SK-N-SH (cell line): ENCODE data around the gene PTPRJ.
A peak's percentile ranks its signal among the peaks of the same experiment; 100 is the strongest.

Source experiments
- CHD2 ChIP-seq: fragments of 150-350 bp; IDR thresholded peaks from 2 replicates; pipeline ENCODE4 v1.6.1; 2018; ENCODE audit warnings: low read length; ENCODE audit not compliant: partially characterized antibody
- EP300 ChIP-seq, 2 experiments: IDR thresholded peaks; 2 replicates each; pipeline versions ENCODE4 v1.4.0 to v1.6.1; 2012; ENCODE audit warnings: borderline replicate concordance in 1 of 2, low read depth in 1 of 2, low read length in 1 of 2
- GABPA ChIP-seq: IDR thresholded peaks from 2 replicates; pipeline ENCODE4 v1.4.0; 2012; ENCODE audit warnings: low read depth, mild to moderate bottlenecking
- MXI1 ChIP-seq: IDR thresholded peaks from 2 replicates; pipeline ENCODE4 v1.6.1; 2012; ENCODE audit warnings: mild to moderate bottlenecking, low read depth, low read length, improper control_type of control experiment
- NFIC ChIP-seq: IDR thresholded peaks from 2 replicates; pipeline ENCODE4 v1.4.0; 2012; ENCODE audit warnings: borderline replicate concordance
- NRF1 ChIP-seq: IDR thresholded peaks from 2 replicates; pipeline ENCODE4 v1.6.1; 2012; ENCODE audit warnings: low read depth, mild to moderate bottlenecking, low read length
- POLR2AphosphoS5 ChIP-seq: IDR thresholded peaks from 2 replicates; pipeline ENCODE4 v1.6.1; 2012; ENCODE audit warnings: low read depth, low read length
- RAD21 ChIP-seq: IDR thresholded peaks from 2 replicates; pipeline ENCODE4 v1.6.1; 2012; ENCODE audit warnings: mild to moderate bottlenecking, low read length
- SMC3 ChIP-seq: IDR thresholded peaks from 2 replicates; pipeline ENCODE4 v1.6.1; 2012; ENCODE audit warnings: low read depth, low read length, improper control_type of control experiment
- TF ChIP-seq, protein P1 (sequence below): fragments of 200-600 bp; sonication (generic); IDR thresholded peaks from 2 replicates; pipeline ENCODE4 v1.6.1; 2017; ENCODE audit warnings: antibody characterized with exemption, mild to moderate bottlenecking, moderate library complexity
- TF ChIP-seq, protein P2 (sequence below): IDR thresholded peaks from 2 replicates; pipeline ENCODE4 v1.4.0; 2012; ENCODE audit warnings: low read depth, borderline replicate concordance
- TF ChIP-seq, protein P3 (sequence below): IDR thresholded peaks from 2 replicates; pipeline ENCODE4 v1.6.1; 2012; ENCODE audit warnings: mild to moderate bottlenecking, low read depth, low read length, moderate library complexity
- TF ChIP-seq, protein P4 (sequence below): IDR thresholded peaks from 2 replicates; pipeline ENCODE4; 2012

DNA sequence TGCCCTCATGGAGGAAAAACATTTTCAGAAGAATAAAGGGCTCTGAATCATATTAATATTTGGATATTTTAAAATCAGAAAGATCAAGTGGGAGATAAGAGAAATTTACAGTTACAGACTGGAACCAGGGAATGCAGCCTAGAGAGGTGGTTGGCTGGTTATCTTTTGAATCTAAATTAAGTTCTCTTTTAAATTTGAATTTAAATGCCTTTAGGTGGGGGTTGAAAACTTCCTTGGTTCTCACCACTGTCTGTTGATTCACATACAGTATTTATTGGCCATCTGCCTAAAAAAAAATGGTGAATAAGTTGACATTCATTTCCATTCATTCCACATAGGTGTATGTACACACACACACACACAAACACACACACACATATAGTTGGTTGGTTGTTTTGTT is 35.7 kb upstream of the PTPRJ start:
- TF ChIP-seq RAD21 = no peak
- TF ChIP-seq, protein P1, sequence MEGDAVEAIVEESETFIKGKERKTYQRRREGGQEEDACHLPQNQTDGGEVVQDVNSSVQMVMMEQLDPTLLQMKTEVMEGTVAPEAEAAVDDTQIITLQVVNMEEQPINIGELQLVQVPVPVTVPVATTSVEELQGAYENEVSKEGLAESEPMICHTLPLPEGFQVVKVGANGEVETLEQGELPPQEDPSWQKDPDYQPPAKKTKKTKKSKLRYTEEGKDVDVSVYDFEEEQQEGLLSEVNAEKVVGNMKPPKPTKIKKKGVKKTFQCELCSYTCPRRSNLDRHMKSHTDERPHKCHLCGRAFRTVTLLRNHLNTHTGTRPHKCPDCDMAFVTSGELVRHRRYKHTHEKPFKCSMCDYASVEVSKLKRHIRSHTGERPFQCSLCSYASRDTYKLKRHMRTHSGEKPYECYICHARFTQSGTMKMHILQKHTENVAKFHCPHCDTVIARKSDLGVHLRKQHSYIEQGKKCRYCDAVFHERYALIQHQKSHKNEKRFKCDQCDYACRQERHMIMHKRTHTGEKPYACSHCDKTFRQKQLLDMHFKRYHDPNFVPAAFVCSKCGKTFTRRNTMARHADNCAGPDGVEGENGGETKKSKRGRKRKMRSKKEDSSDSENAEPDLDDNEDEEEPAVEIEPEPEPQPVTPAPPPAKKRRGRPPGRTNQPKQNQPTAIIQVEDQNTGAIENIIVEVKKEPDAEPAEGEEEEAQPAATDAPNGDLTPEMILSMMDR = no peak
- TF ChIP-seq EP300 (IDR thresholded peaks at IDR 0.05; ENCODE audit: borderline replicate concordance in 1 of 2, low read depth in 1 of 2, low read length in 1 of 2) = peak in 1 of 2 experiments; percentile 20; a peak in 1 of 4 replicates
- TF ChIP-seq SMC3 = no peak
- TF ChIP-seq MXI1 = no peak
- TF ChIP-seq, protein P2, sequence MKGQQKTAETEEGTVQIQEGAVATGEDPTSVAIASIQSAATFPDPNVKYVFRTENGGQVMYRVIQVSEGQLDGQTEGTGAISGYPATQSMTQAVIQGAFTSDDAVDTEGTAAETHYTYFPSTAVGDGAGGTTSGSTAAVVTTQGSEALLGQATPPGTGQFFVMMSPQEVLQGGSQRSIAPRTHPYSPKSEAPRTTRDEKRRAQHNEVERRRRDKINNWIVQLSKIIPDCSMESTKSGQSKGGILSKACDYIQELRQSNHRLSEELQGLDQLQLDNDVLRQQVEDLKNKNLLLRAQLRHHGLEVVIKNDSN = no peak
- TF ChIP-seq NFIC = peak; percentile 41; the same call in 1 of the 2 replicates
- TF ChIP-seq, protein P3, sequence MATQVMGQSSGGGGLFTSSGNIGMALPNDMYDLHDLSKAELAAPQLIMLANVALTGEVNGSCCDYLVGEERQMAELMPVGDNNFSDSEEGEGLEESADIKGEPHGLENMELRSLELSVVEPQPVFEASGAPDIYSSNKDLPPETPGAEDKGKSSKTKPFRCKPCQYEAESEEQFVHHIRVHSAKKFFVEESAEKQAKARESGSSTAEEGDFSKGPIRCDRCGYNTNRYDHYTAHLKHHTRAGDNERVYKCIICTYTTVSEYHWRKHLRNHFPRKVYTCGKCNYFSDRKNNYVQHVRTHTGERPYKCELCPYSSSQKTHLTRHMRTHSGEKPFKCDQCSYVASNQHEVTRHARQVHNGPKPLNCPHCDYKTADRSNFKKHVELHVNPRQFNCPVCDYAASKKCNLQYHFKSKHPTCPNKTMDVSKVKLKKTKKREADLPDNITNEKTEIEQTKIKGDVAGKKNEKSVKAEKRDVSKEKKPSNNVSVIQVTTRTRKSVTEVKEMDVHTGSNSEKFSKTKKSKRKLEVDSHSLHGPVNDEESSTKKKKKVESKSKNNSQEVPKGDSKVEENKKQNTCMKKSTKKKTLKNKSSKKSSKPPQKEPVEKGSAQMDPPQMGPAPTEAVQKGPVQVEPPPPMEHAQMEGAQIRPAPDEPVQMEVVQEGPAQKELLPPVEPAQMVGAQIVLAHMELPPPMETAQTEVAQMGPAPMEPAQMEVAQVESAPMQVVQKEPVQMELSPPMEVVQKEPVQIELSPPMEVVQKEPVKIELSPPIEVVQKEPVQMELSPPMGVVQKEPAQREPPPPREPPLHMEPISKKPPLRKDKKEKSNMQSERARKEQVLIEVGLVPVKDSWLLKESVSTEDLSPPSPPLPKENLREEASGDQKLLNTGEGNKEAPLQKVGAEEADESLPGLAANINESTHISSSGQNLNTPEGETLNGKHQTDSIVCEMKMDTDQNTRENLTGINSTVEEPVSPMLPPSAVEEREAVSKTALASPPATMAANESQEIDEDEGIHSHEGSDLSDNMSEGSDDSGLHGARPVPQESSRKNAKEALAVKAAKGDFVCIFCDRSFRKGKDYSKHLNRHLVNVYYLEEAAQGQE = no peak
- no peak for TF ChIP-seq CHD2
- TF ChIP-seq GABPA = no peak
- TF ChIP-seq, protein P4, sequence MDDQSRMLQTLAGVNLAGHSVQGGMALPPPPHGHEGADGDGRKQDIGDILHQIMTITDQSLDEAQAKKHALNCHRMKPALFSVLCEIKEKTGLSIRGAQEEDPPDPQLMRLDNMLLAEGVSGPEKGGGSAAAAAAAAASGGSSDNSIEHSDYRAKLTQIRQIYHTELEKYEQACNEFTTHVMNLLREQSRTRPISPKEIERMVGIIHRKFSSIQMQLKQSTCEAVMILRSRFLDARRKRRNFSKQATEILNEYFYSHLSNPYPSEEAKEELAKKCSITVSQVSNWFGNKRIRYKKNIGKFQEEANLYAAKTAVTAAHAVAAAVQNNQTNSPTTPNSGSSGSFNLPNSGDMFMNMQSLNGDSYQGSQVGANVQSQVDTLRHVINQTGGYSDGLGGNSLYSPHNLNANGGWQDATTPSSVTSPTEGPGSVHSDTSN = no peak
- TF ChIP-seq POLR2AphosphoS5 = no peak
- no peak for TF ChIP-seq NRF1
